Prostate gland (tissue), 2 donors: ENCODE results near the gene DCAF11.

Experiments used
- POLR2A ChIP-seq: fragments of 450-650 bp; IDR thresholded peaks from one replicate; pipeline ENCODE4 v1.6.1; 2016; ENCODE audit warnings: antibody characterized with exemption, mild to moderate bottlenecking
- POLR2AphosphoS5 ChIP-seq: sonication (generic); formaldehyde crosslinking; IDR thresholded peaks from one replicate; pipeline ENCODE4 v1.6.1; 2017; ENCODE audit warnings: antibody characterized with exemption
- TF ChIP-seq, protein P1 (sequence below), 4 experiments: fragments of 200-600 bp in 2 of 4; fragments of 450-650 bp in 2 of 4; sonication (generic) in 2 of 4; IDR thresholded peaks; 1 replicate in 3 of 4; 2 replicates in 1 of 4; pipeline ENCODE4 v1.5.1; 2016 to 2019; ENCODE audit warnings: antibody characterized with exemption in 4 of 4, mild to moderate bottlenecking in 2 of 4, moderate library complexity in 2 of 4

DNA sequence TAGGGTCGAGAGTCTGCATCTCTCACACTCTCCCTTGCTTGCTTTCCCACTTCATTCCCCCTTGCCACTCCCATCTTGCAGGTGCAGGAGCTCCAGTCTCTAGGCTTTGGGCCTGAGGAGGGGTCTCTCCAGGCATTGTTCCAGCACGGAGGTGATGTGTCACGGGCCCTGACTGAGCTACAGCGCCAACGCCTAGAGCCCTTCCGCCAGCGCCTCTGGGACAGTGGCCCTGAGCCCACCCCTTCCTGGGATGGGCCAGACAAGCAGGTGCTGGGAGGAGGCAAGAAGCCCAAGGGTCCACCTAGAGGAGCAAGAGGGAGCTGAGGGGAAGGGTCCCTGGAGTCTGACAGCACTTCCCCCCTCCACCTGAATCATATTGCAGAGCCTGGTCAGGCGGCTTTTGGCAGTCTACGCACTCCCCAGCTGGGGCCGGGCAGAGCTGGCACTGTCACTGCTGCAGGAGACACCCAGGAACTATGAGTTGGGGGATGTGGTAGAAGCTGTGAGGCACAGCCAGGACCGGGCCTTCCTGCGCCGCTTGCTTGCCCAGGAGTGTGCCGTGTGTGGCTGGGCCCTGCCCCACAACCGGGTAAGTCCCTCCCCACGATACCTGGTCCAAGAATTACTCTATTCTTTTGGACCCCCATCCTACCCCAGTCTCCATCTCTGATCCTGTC, 37.0 kb downstream of the DCAF11 start:
- TF ChIP-seq, protein P1, sequence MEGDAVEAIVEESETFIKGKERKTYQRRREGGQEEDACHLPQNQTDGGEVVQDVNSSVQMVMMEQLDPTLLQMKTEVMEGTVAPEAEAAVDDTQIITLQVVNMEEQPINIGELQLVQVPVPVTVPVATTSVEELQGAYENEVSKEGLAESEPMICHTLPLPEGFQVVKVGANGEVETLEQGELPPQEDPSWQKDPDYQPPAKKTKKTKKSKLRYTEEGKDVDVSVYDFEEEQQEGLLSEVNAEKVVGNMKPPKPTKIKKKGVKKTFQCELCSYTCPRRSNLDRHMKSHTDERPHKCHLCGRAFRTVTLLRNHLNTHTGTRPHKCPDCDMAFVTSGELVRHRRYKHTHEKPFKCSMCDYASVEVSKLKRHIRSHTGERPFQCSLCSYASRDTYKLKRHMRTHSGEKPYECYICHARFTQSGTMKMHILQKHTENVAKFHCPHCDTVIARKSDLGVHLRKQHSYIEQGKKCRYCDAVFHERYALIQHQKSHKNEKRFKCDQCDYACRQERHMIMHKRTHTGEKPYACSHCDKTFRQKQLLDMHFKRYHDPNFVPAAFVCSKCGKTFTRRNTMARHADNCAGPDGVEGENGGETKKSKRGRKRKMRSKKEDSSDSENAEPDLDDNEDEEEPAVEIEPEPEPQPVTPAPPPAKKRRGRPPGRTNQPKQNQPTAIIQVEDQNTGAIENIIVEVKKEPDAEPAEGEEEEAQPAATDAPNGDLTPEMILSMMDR (IDR thresholded peaks at IDR 0.05) = no peak
- TF ChIP-seq POLR2A (no peak), POLR2AphosphoS5 (no peak)
